SJCRH30 (cell line): ENCODE results near the gene LUZP1. TPM values are rescaled to one million over a fixed set of nuclear protein-coding genes. Genes with fewer than 3 reads are reported as not detected.

Experiments used
- DNase-seq, 2 experiments: peaks; one replicate each; pipeline ENCODE4 v3.0.0-alpha.2; 2015 to 2020
- H3K27ac ChIP-seq: fragments of 250-450 bp; sonication (Bioruptor Pico); 2 replicates; pipeline ENCODE4 v1.5.1; 2020; ENCODE audit warnings: mild to moderate bottlenecking, moderate library complexity
- H3K27me3 ChIP-seq: fragments of 250-450 bp; sonication (Bioruptor Pico); 2 replicates; pipeline ENCODE4 v1.5.1; 2020; ENCODE audit warnings: mild to moderate bottlenecking, moderate library complexity
- H3K36me3 ChIP-seq: fragments of 250-450 bp; sonication (Bioruptor Pico); 2 replicates; pipeline ENCODE4 v1.5.1; 2020; ENCODE audit warnings: mild to moderate bottlenecking, moderate library complexity
- H3K4me1 ChIP-seq: fragments of 250-450 bp; sonication (Bioruptor Pico); 2 replicates; pipeline ENCODE4 v1.5.1; 2020; ENCODE audit warnings: mild to moderate bottlenecking, moderate library complexity
- H3K4me3 ChIP-seq: fragments of 250-450 bp; sonication (Bioruptor Pico); 2 replicates; pipeline ENCODE4 v1.5.1; 2020; ENCODE audit warnings: mild to moderate bottlenecking, moderate library complexity
- H3K9me3 ChIP-seq: fragments of 250-450 bp; sonication (Bioruptor Pico); replicated peaks from 2 replicates; pipeline ENCODE4 v1.5.1; 2020; ENCODE audit warnings: mild to moderate bottlenecking, moderate library complexity
- total RNA-seq: library from RNA; depleted of rRNA; stranded (reverse); fragments of >200 nt; shearing (Covaris generic); gene quantifications from 2 replicates; pipeline ENCODE4 v1.2.3, GENCODE V29; 2014

Gene LUZP1
- total RNA-seq, 1 experiment from 2014 or later, result 29.8 TPM

GRCh38 chr1:23177438-23178380 is 9.1 kb upstream of the LUZP1 start:
- Histone ChIP-seq H3K36me3 (no peaks in the 10 kb centered on the region), H3K27me3 (no peaks in the 10 kb centered on the region; the same call in 1 of the 2 replicates), H3K27ac (peak overlapping the region; percentile 35), H3K4me1 (peaks cover 8% of the 10 kb centered on the region; the same call in 1 of the 2 replicates), H3K4me3 (peak overlapping the region; percentile 60), H3K9me3 (no peaks in the 10 kb centered on the region)
- DNase-seq, result peak; percentile 80 to 82

- no peaks in the 10 kb centered on the region for H3K9me3 ChIP-seq
- H3K4me3 ChIP-seq, result peak overlapping the region; percentile 60
- H3K27ac ChIP-seq, result no peak overlapping the region
- no peaks in the 10 kb centered on the region; the same call in 1 of the 2 replicates for H3K27me3 ChIP-seq
- no peak for DNase-seq
- peaks cover 8% of the 10 kb centered on the region; the same call in 1 of the 2 replicates for H3K4me1 ChIP-seq
- no peaks in the 10 kb centered on the region for H3K36me3 ChIP-seq
These were observed 8.4 kb upstream of the LUZP1 start for GRCh38 chr1:23177031-23177430.

GRCh38 chr1:23174426-23175110 is 5.9 kb upstream of the LUZP1 start:
- no peaks in the 10 kb centered on the region for H3K9me3 ChIP-seq
- H3K27ac ChIP-seq, result no peak overlapping the region
- no peaks in the 10 kb centered on the region; the same call in 1 of the 2 replicates for H3K27me3 ChIP-seq
- H3K36me3 ChIP-seq, result no peaks in the 10 kb centered on the region
- H3K4me3 ChIP-seq, result no peak overlapping the region
- peaks cover 8% of the 10 kb centered on the region; the same call in 1 of the 2 replicates for H3K4me1 ChIP-seq
- DNase-seq, result no peak

- H3K36me3 ChIP-seq, result no peaks in the 10 kb centered on the region
- H3K27me3 ChIP-seq, result no peaks in the 10 kb centered on the region; the same call in 1 of the 2 replicates
- H3K9me3 ChIP-seq, result no peaks in the 10 kb centered on the region
- no peak overlapping the region for H3K4me3 ChIP-seq
- 0 out of 2 replicates have a peak, but pooled peaks cover 6% of the 10 kb centered on the region for H3K4me1 ChIP-seq
- no peak overlapping the region for H3K27ac ChIP-seq
- peak in 1 of 2 experiments; percentile 37 for DNase-seq
These were observed 2.6 kb upstream of the LUZP1 start for GRCh38 chr1:23171181-23171755.

- H3K4me3 ChIP-seq, result 0 out of 2 replicates have a peak overlapping the region, but pooled peaks have one; percentile 1
- H3K27me3 ChIP-seq, result no peaks in the 10 kb centered on the region
- H3K9me3 ChIP-seq, result no peaks in the 10 kb centered on the region
- peaks cover 3% of the 10 kb centered on the region; the same call in 1 of the 2 replicates for H3K36me3 ChIP-seq
- H3K4me1 ChIP-seq, result 0 out of 2 replicates have a peak, but pooled peaks cover 6% of the 10 kb centered on the region
- H3K27ac ChIP-seq, result no peak overlapping the region
- peak; percentile 53 to 69 for DNase-seq
These were observed 1.2 kb upstream of the LUZP1 start for GRCh38 chr1:23169727-23170335.

GRCh38 chr1:23169195-23169575 is 529 bp upstream of the LUZP1 start:
- H3K27ac ChIP-seq, result no peak overlapping the region
- peaks cover 3% of the 10 kb centered on the region; the same call in 1 of the 2 replicates for H3K36me3 ChIP-seq
- H3K9me3 ChIP-seq, result no peaks in the 10 kb centered on the region
- H3K4me3 ChIP-seq, result peak overlapping the region; percentile 81
- DNase-seq, result no peak
- H3K4me1 ChIP-seq, result 0 out of 2 replicates have a peak, but pooled peaks cover 6% of the 10 kb centered on the region
- no peaks in the 10 kb centered on the region for H3K27me3 ChIP-seq

GRCh38 chr1:23168079-23168444 is 594 bp downstream of the LUZP1 start:
- no peaks in the 10 kb centered on the region for H3K27me3 ChIP-seq
- peak overlapping the region; percentile 70 for H3K27ac ChIP-seq
- H3K4me1 ChIP-seq, result 0 out of 2 replicates have a peak, but pooled peaks cover 6% of the 10 kb centered on the region
- H3K36me3 ChIP-seq, result peaks cover 3% of the 10 kb centered on the region; the same call in 1 of the 2 replicates
- peak; percentile 49 to 52 for DNase-seq
- no peaks in the 10 kb centered on the region for H3K9me3 ChIP-seq
- H3K4me3 ChIP-seq, result peak overlapping the region; percentile 81

- peak overlapping the region; percentile 81 for H3K4me3 ChIP-seq
- no peaks in the 10 kb centered on the region for H3K9me3 ChIP-seq
- peak overlapping the region; percentile 53 for H3K27ac ChIP-seq
- DNase-seq, result peak; percentile 59 to 65
- H3K4me1 ChIP-seq, result 0 out of 2 replicates have a peak, but pooled peaks cover 6% of the 10 kb centered on the region
- peaks cover 3% of the 10 kb centered on the region; the same call in 1 of the 2 replicates for H3K36me3 ChIP-seq
- no peaks in the 10 kb centered on the region for H3K27me3 ChIP-seq
These were observed 1.1 kb downstream of the LUZP1 start for GRCh38 chr1:23167353-23168078.

- Histone ChIP-seq H3K36me3 (peaks cover 3% of the 10 kb centered on the region; the same call in 1 of the 2 replicates), H3K27ac (no peak overlapping the region; the same call in 1 of the 2 replicates), H3K4me1 (0 out of 2 replicates have a peak, but pooled peaks cover 6% of the 10 kb centered on the region), H3K27me3 (no peaks in the 10 kb centered on the region), H3K4me3 (peak overlapping the region; percentile 81), H3K9me3 (no peaks in the 10 kb centered on the region)
- DNase-seq, result no peak
These were observed 1.8 kb downstream of the LUZP1 start for GRCh38 chr1:23166854-23167253.

GRCh38 chr1:23163395-23163794 is 5.3 kb downstream of the LUZP1 start:
- Histone ChIP-seq H3K36me3 (peaks cover 3% of the 10 kb centered on the region; the same call in 1 of the 2 replicates), H3K4me1 (0 out of 2 replicates have a peak, but pooled peaks cover 6% of the 10 kb centered on the region), H3K27me3 (no peaks in the 10 kb centered on the region), H3K27ac (no peak overlapping the region), H3K9me3 (no peaks in the 10 kb centered on the region), H3K4me3 (no peak overlapping the region)
- DNase-seq, result no peak

- no peak overlapping the region for H3K4me3 ChIP-seq
These were observed 8.4 kb downstream of the LUZP1 start for GRCh38 chr1:23159963-23160877.

GRCh38 chr1:23156940-23157339 is 11.7 kb downstream of the LUZP1 start:
- no peaks in the 10 kb centered on the region for H3K36me3 ChIP-seq
- H3K27ac ChIP-seq, result no peak overlapping the region
- H3K9me3 ChIP-seq, result no peaks in the 10 kb centered on the region
- no peak overlapping the region for H3K4me3 ChIP-seq
- no peaks in the 10 kb centered on the region for H3K4me1 ChIP-seq
- DNase-seq, result peak in 1 of 2 experiments; percentile 15
- no peaks in the 10 kb centered on the region for H3K27me3 ChIP-seq

More at GRCh38 chr1:23159963-23160877, 8.4 kb downstream of the LUZP1 start:
- H3K9me3 ChIP-seq, result no peaks in the 10 kb centered on the region
- H3K27me3 ChIP-seq, result no peaks in the 10 kb centered on the region
- H3K27ac ChIP-seq, result no peak overlapping the region
- H3K36me3 ChIP-seq, result peaks cover 3% of the 10 kb centered on the region; the same call in 1 of the 2 replicates
- H3K4me1 ChIP-seq, result no peaks in the 10 kb centered on the region
- DNase-seq, result no peak
